Thyroid gland (tissue), 4 donors: ENCODE results near the gene FLRT2.

Experiments
- POLR2A ChIP-seq, 2 donors: fragments of 450-650 bp; IDR thresholded peaks; one replicate each; pipeline ENCODE4 v1.6.1; 2017; ENCODE audit warnings: antibody characterized with exemption in 2 of 2, mild to moderate bottlenecking in 2 of 2, moderate library complexity in 1 of 2
- TF ChIP-seq, protein P1 (sequence below), 6 experiments: fragments of 200-600 bp in 3 of 6; fragments of 450-650 bp in 3 of 6; sonication (generic) in 3 of 6; IDR thresholded peaks; one replicate each; pipeline ENCODE4 v1.5.1; 2016 to 2019; ENCODE audit warnings: antibody characterized with exemption in 6 of 6, mild to moderate bottlenecking in 2 of 6, inconsistent platforms in 1 of 6, moderate library complexity in 1 of 6

DNA sequence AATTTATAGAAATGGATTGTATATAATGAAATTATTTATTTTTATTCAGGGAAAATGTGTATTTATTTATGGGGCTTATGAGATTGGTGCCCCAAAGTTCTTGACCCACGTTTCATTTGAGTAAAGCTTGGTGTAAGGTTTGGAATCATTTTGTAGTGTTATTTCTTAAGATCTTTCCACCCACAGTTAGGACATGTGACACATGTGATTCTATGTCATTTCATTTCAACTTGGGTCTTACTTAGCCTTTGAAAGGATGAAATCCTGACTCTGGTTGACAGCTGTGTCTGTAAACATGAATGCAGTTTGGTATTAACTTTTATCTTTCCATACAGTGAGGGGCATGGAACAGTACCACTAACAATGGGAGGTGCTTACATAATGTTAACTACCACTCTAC, 51.7 kb downstream of the FLRT2 start:
- TF ChIP-seq, protein P1, sequence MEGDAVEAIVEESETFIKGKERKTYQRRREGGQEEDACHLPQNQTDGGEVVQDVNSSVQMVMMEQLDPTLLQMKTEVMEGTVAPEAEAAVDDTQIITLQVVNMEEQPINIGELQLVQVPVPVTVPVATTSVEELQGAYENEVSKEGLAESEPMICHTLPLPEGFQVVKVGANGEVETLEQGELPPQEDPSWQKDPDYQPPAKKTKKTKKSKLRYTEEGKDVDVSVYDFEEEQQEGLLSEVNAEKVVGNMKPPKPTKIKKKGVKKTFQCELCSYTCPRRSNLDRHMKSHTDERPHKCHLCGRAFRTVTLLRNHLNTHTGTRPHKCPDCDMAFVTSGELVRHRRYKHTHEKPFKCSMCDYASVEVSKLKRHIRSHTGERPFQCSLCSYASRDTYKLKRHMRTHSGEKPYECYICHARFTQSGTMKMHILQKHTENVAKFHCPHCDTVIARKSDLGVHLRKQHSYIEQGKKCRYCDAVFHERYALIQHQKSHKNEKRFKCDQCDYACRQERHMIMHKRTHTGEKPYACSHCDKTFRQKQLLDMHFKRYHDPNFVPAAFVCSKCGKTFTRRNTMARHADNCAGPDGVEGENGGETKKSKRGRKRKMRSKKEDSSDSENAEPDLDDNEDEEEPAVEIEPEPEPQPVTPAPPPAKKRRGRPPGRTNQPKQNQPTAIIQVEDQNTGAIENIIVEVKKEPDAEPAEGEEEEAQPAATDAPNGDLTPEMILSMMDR (IDR thresholded peaks at IDR 0.05) = no peak
- TF ChIP-seq POLR2A (IDR thresholded peaks at IDR 0.05) = no peak
